ENCODE data around the gene LRRC26. TPM values are rescaled to one million over a fixed set of nuclear protein-coding genes. Genes with fewer than 3 reads are reported as not detected.

Gene LRRC26
- total RNA-seq, 1 experiment from 2014 or later: 2.1 TPM

DNA sequence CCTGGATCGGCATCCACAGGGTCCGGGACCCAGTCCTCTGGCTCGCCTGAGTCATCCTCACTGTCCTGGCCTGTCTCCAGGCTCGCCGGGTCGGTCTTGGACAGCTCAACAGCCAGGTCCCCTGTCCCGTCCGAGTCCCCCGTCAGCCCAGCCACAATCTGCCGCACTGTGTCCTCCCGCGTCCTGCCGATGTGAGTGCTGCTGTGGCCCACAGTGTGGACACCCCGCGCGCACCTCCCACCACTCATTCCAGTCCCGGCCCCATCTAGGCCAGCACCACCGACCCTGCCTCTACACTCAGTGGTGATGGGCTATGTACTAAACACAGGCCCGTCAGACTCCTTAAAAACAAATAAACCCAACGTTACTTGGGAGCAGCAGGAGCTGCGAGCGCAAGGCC, 11.8 kb upstream of the LRRC26 start:
- ATAC-seq: no peak
- Mint-ChIP-seq H3K36me3 (peaks cover 9% of the 10 kb centered on the region), H3K27me3 (ENCODE audit: low read depth) (no peaks in the 10 kb centered on the region; the same call in 1 of the 2 replicates), H3K4me1 (0 out of 2 replicates have a peak, but pooled peaks cover under 1% of the 10 kb centered on the region), H3K27ac (no peak overlapping the region), H3K4me3 (no peak overlapping the region), H3K9me3 (no peaks in the 10 kb centered on the region)
- no peak for DNase-seq (ENCODE audit: low spot score)
- TF ChIP-seq ZNF512 (CRISPR knock-in tag; IDR thresholded peaks at IDR 0.05; ENCODE audit: borderline replicate concordance): no peak
- ChIA-PET POLR2A (no interaction called here), CTCF (no interaction called here)

DNA sequence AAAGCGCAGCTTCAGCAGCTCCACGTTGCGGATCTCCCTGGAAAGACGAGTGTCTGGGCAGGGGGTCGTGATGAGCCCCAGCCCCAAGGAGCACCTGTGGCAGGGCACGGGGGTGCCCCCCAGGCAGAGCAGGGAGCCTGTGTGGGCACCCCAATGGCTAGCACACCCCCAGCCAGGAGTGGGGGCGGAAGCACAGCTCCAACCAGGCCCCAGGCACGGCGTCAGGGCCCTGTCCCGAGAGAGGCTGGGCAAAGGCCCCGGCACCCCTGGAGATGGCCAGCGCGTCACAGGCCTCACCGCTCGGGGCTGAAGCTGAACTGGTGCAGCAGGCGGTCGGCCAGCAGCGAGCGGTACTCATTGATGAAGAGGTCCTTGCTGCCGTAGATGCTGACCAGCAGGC, 10.6 kb upstream of the LRRC26 start:
- DNase-seq (ENCODE audit: low spot score): no peak
- Mint-ChIP-seq H3K27ac (no peak overlapping the region), H3K27me3 (ENCODE audit: low read depth) (no peaks in the 10 kb centered on the region; the same call in 1 of the 2 replicates), H3K9me3 (no peaks in the 10 kb centered on the region), H3K36me3 (peaks cover 9% of the 10 kb centered on the region), H3K4me1 (no peaks in the 10 kb centered on the region), H3K4me3 (no peak overlapping the region)
- ATAC-seq: no peak
- CTCF ChIA-PET: interaction anchor here (0.8 to 1.2 kb wide), 2 partner anchors 56 to 151 kb away, joined by 3 to 7 read pairs; no protein-coding TSS in a partner anchor
- TF ChIP-seq CREM (CRISPR knock-in tag; IDR thresholded peaks at IDR 0.05) (no peak), AR (CRISPR knock-in tag; IDR thresholded peaks at IDR 0.05) (no peak)
- POLR2A ChIA-PET: no interaction called here

- no peaks in the 10 kb centered on the region for H3K4me1 Mint-ChIP-seq
- peaks cover 9% of the 10 kb centered on the region for H3K36me3 Mint-ChIP-seq
- ATAC-seq (no peak), DNase-seq (ENCODE audit: low spot score) (no peak)
- H3K9me3 Mint-ChIP-seq: no peaks in the 10 kb centered on the region
- ChIA-PET POLR2A (no interaction called here), CTCF (interaction anchor here (1.4 kb wide), 1 partner anchor 116 kb away, joined by 3 read pairs; no protein-coding TSS in a partner anchor)
- H3K27me3 Mint-ChIP-seq (ENCODE audit: low read depth): no peaks in the 10 kb centered on the region; the same call in 1 of the 2 replicates
- TF ChIP-seq NR2C2 (CRISPR knock-in tag; IDR thresholded peaks at IDR 0.05) (no peak), AR (CRISPR knock-in tag; IDR thresholded peaks at IDR 0.05) (no peak)
- TF ChIP-seq, protein P1, sequence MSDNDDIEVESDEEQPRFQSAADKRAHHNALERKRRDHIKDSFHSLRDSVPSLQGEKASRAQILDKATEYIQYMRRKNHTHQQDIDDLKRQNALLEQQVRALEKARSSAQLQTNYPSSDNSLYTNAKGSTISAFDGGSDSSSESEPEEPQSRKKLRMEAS (CRISPR knock-in tag; IDR thresholded peaks at IDR 0.05): no peak
- H3K27ac Mint-ChIP-seq: no peak overlapping the region
- no peak overlapping the region for H3K4me3 Mint-ChIP-seq
Measured at GRCh38 chr9:137179761-137180160, 9.9 kb upstream of the LRRC26 start.

GRCh38 chr9:137178939-137179630, 9.2 kb upstream of the LRRC26 start:
- no peak for DNase-seq (ENCODE audit: low spot score)
- Mint-ChIP-seq H3K27ac (no peak overlapping the region), H3K27me3 (ENCODE audit: low read depth) (no peaks in the 10 kb centered on the region; the same call in 1 of the 2 replicates), H3K36me3 (peaks cover 9% of the 10 kb centered on the region), H3K4me1 (no peaks in the 10 kb centered on the region), H3K9me3 (no peaks in the 10 kb centered on the region), H3K4me3 (no peak overlapping the region)
- CTCF ChIA-PET: interaction anchor here (1.0 to 1.4 kb wide), 2 partner anchors 9 to 115 kb away, joined by 3 to 4 read pairs; partner anchors contain the start of gene LRRC26
- no peak for ATAC-seq
- POLR2A ChIA-PET: no interaction called here
- TF ChIP-seq NR1H2 (CRISPR knock-in tag; IDR thresholded peaks at IDR 0.05) (no peak), ATF3 (CRISPR knock-in tag; conservative IDR thresholded peaks at IDR 0.05) (no peak), IRF1 (CRISPR knock-in tag; IDR thresholded peaks at IDR 0.05) (no peak), ZNF121 (CRISPR knock-in tag; IDR thresholded peaks at IDR 0.05) (no peak), ZNF671 (CRISPR knock-in tag; IDR thresholded peaks at IDR 0.05) (no peak), SOX15 (CRISPR knock-in tag; IDR thresholded peaks at IDR 0.05) (no peak), TCF7 (CRISPR knock-in tag; IDR thresholded peaks at IDR 0.05; ENCODE audit: low read depth) (no peak), RORB (CRISPR knock-in tag; IDR thresholded peaks at IDR 0.05) (no peak), RELA (CRISPR knock-in tag; IDR thresholded peaks at IDR 0.05; ENCODE audit: borderline replicate concordance) (no peak), USF1 (CRISPR knock-in tag; IDR thresholded peaks at IDR 0.05) (no peak)
- TF ChIP-seq, protein P1 (CRISPR knock-in tag; IDR thresholded peaks at IDR 0.05): no peak
- TF ChIP-seq, protein P2, sequence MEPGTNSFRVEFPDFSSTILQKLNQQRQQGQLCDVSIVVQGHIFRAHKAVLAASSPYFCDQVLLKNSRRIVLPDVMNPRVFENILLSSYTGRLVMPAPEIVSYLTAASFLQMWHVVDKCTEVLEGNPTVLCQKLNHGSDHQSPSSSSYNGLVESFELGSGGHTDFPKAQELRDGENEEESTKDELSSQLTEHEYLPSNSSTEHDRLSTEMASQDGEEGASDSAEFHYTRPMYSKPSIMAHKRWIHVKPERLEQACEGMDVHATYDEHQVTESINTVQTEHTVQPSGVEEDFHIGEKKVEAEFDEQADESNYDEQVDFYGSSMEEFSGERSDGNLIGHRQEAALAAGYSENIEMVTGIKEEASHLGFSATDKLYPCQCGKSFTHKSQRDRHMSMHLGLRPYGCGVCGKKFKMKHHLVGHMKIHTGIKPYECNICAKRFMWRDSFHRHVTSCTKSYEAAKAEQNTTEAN (CRISPR knock-in tag; IDR thresholded peaks at IDR 0.05): no peak
